Measurements from ENCODE around the gene GULP1. TPM values are rescaled to one million over a fixed set of nuclear protein-coding genes. Genes with fewer than 3 reads are reported as not detected.

Gene GULP1
- total RNA-seq, 4 donors from 2014 or later = 34.0 to 46.3 (median 38.0) TPM

- no peak for DNase-seq
- no peak overlapping the region for H3K4me3 ChIP-seq (replicated peaks in 1 of 3)
- TF ChIP-seq, protein P1, sequence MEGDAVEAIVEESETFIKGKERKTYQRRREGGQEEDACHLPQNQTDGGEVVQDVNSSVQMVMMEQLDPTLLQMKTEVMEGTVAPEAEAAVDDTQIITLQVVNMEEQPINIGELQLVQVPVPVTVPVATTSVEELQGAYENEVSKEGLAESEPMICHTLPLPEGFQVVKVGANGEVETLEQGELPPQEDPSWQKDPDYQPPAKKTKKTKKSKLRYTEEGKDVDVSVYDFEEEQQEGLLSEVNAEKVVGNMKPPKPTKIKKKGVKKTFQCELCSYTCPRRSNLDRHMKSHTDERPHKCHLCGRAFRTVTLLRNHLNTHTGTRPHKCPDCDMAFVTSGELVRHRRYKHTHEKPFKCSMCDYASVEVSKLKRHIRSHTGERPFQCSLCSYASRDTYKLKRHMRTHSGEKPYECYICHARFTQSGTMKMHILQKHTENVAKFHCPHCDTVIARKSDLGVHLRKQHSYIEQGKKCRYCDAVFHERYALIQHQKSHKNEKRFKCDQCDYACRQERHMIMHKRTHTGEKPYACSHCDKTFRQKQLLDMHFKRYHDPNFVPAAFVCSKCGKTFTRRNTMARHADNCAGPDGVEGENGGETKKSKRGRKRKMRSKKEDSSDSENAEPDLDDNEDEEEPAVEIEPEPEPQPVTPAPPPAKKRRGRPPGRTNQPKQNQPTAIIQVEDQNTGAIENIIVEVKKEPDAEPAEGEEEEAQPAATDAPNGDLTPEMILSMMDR (IDR thresholded peaks at IDR 0.05) = no peak
- TF ChIP-seq POLR2A (IDR thresholded peaks at IDR 0.05) = no peak
- no peaks in the 10 kb centered on the region for H3K36me3 ChIP-seq
- no peak overlapping the region for H3K27ac ChIP-seq
- H3K9me3 ChIP-seq = no peaks in the 10 kb centered on the region
- H3K4me1 ChIP-seq = no peaks in the 10 kb centered on the region
- intact Hi-C loops (cut with DNase I) = no loop called here
- no peaks in the 10 kb centered on the region for H3K27me3 ChIP-seq
- 88 to 91% methylated on average over 1 of the region's 1 CpG for WGBS, 2 donors
Measured at GRCh38 chr2:188515918-188516317, 224.2 kb downstream of the GULP1 start.

DNA sequence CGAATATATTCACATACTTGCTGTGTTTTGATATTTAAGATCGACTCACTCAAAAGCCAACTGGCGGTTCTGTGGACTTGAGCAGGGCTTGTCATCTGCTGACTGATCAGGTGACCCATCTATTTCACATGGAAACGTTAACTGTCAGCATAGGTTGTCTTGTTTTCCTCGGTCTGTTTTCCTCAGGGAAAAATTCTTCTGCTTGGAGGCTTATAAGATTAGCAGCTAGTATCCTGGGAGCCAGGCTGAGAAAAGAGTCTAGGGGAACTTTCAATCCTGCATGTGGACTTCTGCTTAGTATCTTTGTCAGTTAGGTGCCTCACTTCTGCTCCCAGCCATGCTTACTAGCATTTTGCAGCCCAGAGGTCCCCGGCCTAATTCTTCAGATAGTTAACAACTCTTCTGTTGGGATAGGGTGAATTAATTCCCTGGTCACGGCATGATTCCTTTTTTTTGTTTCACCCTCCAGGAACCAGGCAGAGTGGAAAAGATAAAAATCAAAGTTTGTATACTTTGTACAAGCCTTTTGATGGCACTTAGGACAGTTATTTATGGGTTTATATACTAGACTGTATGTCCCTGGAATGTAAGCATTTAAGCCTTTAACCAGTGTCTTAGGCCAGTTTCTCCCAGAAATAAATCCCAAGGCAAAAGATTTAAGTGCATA is 226.0 kb downstream of the GULP1 start:
- no peak overlapping the region for H3K4me3 ChIP-seq (replicated peaks in 1 of 3)
- intact Hi-C loops (cut with DNase I) = no loop called here
- TF ChIP-seq, protein P1 (IDR thresholded peaks at IDR 0.05) = no peak
- no peak for TF ChIP-seq POLR2A (IDR thresholded peaks at IDR 0.05)
- 81 to 83% methylated on average over 7 of the region's 7 CpGs for WGBS, 2 donors
- DNase-seq = no peak
- no peaks in the 10 kb centered on the region for H3K9me3 ChIP-seq
- no peaks in the 10 kb centered on the region for H3K27me3 ChIP-seq
- no peaks in the 10 kb centered on the region for H3K36me3 ChIP-seq
- H3K27ac ChIP-seq = no peak overlapping the region
- H3K4me1 ChIP-seq = no peaks in the 10 kb centered on the region

DNA sequence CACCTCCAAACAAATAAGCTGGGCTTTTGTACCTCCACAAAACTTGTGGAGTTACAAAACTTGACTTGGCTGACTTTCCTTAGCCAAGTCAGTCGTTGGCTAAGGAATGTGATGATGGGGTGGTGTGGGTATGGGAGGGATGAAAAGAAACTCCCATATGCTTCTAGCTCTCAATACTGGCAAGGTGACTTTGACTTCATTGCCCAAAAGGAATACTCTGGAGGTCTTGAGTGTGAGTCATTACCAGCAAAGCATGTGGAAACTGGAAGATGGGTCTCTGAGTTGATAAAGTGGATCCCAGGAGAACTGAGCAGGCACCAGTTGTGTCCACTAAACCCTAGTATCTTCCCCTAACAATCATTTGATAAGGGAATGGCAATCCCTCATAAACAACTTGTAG is 226.7 kb downstream of the GULP1 start:
- no peak for DNase-seq
- H3K27ac ChIP-seq = no peak overlapping the region
- WGBS, 2 donors = 47 to 50% methylated on average over 1 of the region's 1 CpG
- no peak overlapping the region for H3K4me3 ChIP-seq (replicated peaks in 1 of 3)
- intact Hi-C loops (cut with DNase I) = no loop called here
- no peaks in the 10 kb centered on the region for H3K27me3 ChIP-seq
- no peaks in the 10 kb centered on the region for H3K9me3 ChIP-seq
- no peaks in the 10 kb centered on the region for H3K4me1 ChIP-seq
- no peaks in the 10 kb centered on the region for H3K36me3 ChIP-seq
- no peak for TF ChIP-seq POLR2A (IDR thresholded peaks at IDR 0.05)
- TF ChIP-seq, protein P1 (IDR thresholded peaks at IDR 0.05) = no peak

DNA sequence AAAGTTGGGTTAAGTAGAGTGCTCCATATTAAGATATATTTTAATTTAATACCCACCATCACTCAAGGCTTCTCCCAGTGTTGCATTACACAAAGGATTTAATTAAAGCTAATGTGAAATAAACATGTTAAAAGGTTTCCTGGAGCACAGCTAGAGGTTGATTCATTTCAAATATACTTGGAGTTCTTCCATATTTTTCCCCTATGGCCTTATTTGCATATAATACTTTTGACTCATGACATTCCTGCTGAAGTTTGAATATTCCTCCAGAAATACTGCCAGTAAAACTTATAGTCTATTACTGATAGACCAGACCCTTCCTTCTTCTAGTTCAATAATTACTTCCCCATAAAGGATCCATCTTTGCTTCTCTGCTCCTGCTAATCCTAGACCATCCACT is 227.5 kb downstream of the GULP1 start:
- no peak for DNase-seq
- Histone ChIP-seq H3K4me1 (no peaks in the 10 kb centered on the region), H3K4me3 (replicated peaks in 1 of 3) (no peak overlapping the region), H3K9me3 (no peaks in the 10 kb centered on the region), H3K36me3 (no peaks in the 10 kb centered on the region), H3K27me3 (no peaks in the 10 kb centered on the region), H3K27ac (no peak overlapping the region)
- no peak for TF ChIP-seq POLR2A (IDR thresholded peaks at IDR 0.05)
- TF ChIP-seq, protein P1 (IDR thresholded peaks at IDR 0.05) = no peak
- intact Hi-C loops (cut with DNase I) = no loop called here

- Histone ChIP-seq H3K27ac (no peak overlapping the region), H3K4me3 (replicated peaks in 1 of 3) (no peak overlapping the region), H3K9me3 (no peaks in the 10 kb centered on the region), H3K27me3 (no peaks in the 10 kb centered on the region), H3K36me3 (no peaks in the 10 kb centered on the region), H3K4me1 (no peaks in the 10 kb centered on the region)
- no peak for TF ChIP-seq POLR2A (IDR thresholded peaks at IDR 0.05)
- TF ChIP-seq, protein P1 (IDR thresholded peaks at IDR 0.05) = no peak
- DNase-seq = no peak
- intact Hi-C loops (cut with DNase I) = loop anchor here (10.0 kb wide), 1 partner anchor 892 kb away; no protein-coding TSS in a partner anchor
Measured at GRCh38 chr2:188522517-188522916, 230.8 kb downstream of the GULP1 start.
